Renal pelvis (tissue), 4 donors: Measurements from ENCODE around the gene PSMB5. TPM values are rescaled to one million over a fixed set of nuclear protein-coding genes. Genes with fewer than 3 reads are reported as not detected.
"Not testable (repeated sequence)": the region's sequence is repeated elsewhere in the genome, so short reads cannot be mapped to it uniquely, and the experiment has no call there.

Source experiments
- DNase-seq: peaks from one replicate; pipeline ENCODE4 v3.0.0-alpha.2; 2013
- polyA plus RNA-seq, 3 donors: library from polyadenylated mRNA; unstranded; fragments of 120-200 nt; gene quantifications; one replicate each; pipeline ENCODE4 v1.2.1, GENCODE V29; 2013; ENCODE audit not compliant: insufficient read length in 3 of 3

The PSMB5 gene
- polyA plus RNA-seq, 3 donors, result 207 to 269 (median 224) TPM

- no peak for DNase-seq
Measured at GRCh38 chr14:23021889-23022442, 12.7 kb downstream of the PSMB5 start.

GRCh38 chr14:23021434-23021833 lies 13.3 kb downstream of the PSMB5 start:
- no peak for DNase-seq

GRCh38 chr14:23020143-23021128 lies 14.3 kb downstream of the PSMB5 start:
- no peak for DNase-seq

- no peak for DNase-seq
Measured at GRCh38 chr14:23018107-23018506, 16.6 kb downstream of the PSMB5 start.

- DNase-seq, result no peak
Measured at GRCh38 chr14:23017091-23017490, 17.6 kb downstream of the PSMB5 start.

GRCh38 chr14:23015618-23016017 lies 19.1 kb downstream of the PSMB5 start:
- no peak for DNase-seq

GRCh38 chr14:23013749-23014054 lies 21.0 kb downstream of the PSMB5 start:
- not testable (repeated sequence) for DNase-seq

GRCh38 chr14:23013054-23013748 lies 21.5 kb downstream of the PSMB5 start:
- no peak for DNase-seq

GRCh38 chr14:23009939-23010726 lies 24.6 kb downstream of the PSMB5 start, which contains the start of gene C14orf93:
Gene C14orf93, minus strand, starts transcription at chr14:23010143. Its CDS starts 11,120 bp downstream, at chr14:22999023.
- peak; percentile 76 for DNase-seq

GRCh38 chr14:23009483-23009938 lies 25.2 kb downstream of the PSMB5 start:
- no peak for DNase-seq

GRCh38 chr14:23008831-23009230 lies 25.9 kb downstream of the PSMB5 start:
- no peak for DNase-seq

- peak; percentile 98 for DNase-seq
Measured at GRCh38 chr14:23006544-23007419, 27.9 kb downstream of the PSMB5 start.

GRCh38 chr14:23006188-23006534 lies 28.5 kb downstream of the PSMB5 start:
- no peak for DNase-seq

- DNase-seq, result no peak
Measured at GRCh38 chr14:23005451-23006187, 29.1 kb downstream of the PSMB5 start.

GRCh38 chr14:23004274-23004673 lies 30.4 kb downstream of the PSMB5 start:
- not testable (repeated sequence) for DNase-seq

- DNase-seq, result no peak
Measured at GRCh38 chr14:23002592-23002991, 32.1 kb downstream of the PSMB5 start.

- DNase-seq, result no peak
Measured at GRCh38 chr14:23000860-23001259, 33.8 kb downstream of the PSMB5 start.

- no peak for DNase-seq
Measured at GRCh38 chr14:22998329-22999012, 36.2 kb downstream of the PSMB5 start.

- no peak for DNase-seq
Measured at GRCh38 chr14:22997676-22998323, 36.9 kb downstream of the PSMB5 start.
